GM12878 (cell line): ENCODE results near the gene PLA2G1B. TPM values are rescaled to one million over a fixed set of nuclear protein-coding genes. Genes with fewer than 3 reads are reported as not detected.

Experiments used
- FOXK2 ChIP-seq: fragments of 450-650 bp; IDR thresholded peaks from 2 replicates; pipeline ENCODE4 v1.6.1; 2017; ENCODE audit warnings: mild to moderate bottlenecking, moderate library complexity
- LARP7 ChIP-seq: fragments of 450-650 bp; IDR thresholded peaks from 2 replicates; pipeline ENCODE4 v1.6.1; 2017; ENCODE audit warnings: mild to moderate bottlenecking
- POLR2AphosphoS2 ChIP-seq: IDR thresholded peaks from 2 replicates; pipeline ENCODE4 v1.6.1; 2011; ENCODE audit warnings: low read depth, mild to moderate bottlenecking, low read length, improper control_type of control experiment, moderate library complexity
- TAF1 ChIP-seq: IDR thresholded peaks from 2 replicates; pipeline ENCODE4 v1.6.1; 2011; ENCODE audit warnings: mild to moderate bottlenecking, low read depth, low read length, borderline replicate concordance
- WRNIP1 ChIP-seq: IDR thresholded peaks from 2 replicates; pipeline ENCODE4 v1.6.1; 2011; ENCODE audit warnings: low read depth, low read length, improper control_type of control experiment, borderline replicate concordance
- ZNF622 ChIP-seq: fragments of 450-650 bp; IDR thresholded peaks from 2 replicates; pipeline ENCODE4 v1.6.1; 2017; ENCODE audit warnings: mild to moderate bottlenecking, inconsistent platforms
- polyA plus RNA-seq, 11 experiments: library from polyadenylated mRNA; depleted of rRNA in 4 of 11; unstranded in 6 of 11; stranded (reverse) in 5 of 11; fragments of >200 nt; fragmentation: Nextera tagmentation in 4 of 11; fragmentation: Illumina TruSeq in 1 of 11; extraction: Ambion mirVana in 4 of 11; extraction: Trizol in 1 of 11; gene quantifications; 1 replicate in 1 of 11; 2 replicates in 10 of 11; pipeline versions ENCODE4 v1.2.1 to v1.2.3, GENCODE V29; 2011 to 2016; ENCODE audit warnings: inconsistent platforms in 2 of 11, missing spikeins in 2 of 11, low read depth in 1 of 11
- total RNA-seq, 4 experiments: library from RNA; depleted of rRNA in 3 of 4; stranded (reverse); fragments of >200 nt in 3 of 4; fragmentation: Illumina TruSeq in 1 of 4; extraction: Trizol in 1 of 4; gene quantifications; 2 replicates each; pipeline versions ENCODE4 v1.2.1 to v1.2.3, GENCODE V29; 2013 to 2021
- TF ChIP-seq, protein P1 (sequence below): fragments of 450-650 bp; formaldehyde crosslinking; IDR thresholded peaks from 2 replicates; pipeline ENCODE4 v1.5.0; 2022; ENCODE audit warnings: mild to moderate bottlenecking, missing genetic modification characterization
- TF ChIP-seq, protein P2 (sequence below): IDR thresholded peaks from 2 replicates; pipeline ENCODE4 v1.6.1; 2012; ENCODE audit warnings: low read length, inconsistent platforms

Gene PLA2G1B
- total and polyA plus RNA-seq, 10 of the 15 experiments (the other 5 are each of a cell fraction or from before 2014, with no cell fraction given): not detected

DNA sequence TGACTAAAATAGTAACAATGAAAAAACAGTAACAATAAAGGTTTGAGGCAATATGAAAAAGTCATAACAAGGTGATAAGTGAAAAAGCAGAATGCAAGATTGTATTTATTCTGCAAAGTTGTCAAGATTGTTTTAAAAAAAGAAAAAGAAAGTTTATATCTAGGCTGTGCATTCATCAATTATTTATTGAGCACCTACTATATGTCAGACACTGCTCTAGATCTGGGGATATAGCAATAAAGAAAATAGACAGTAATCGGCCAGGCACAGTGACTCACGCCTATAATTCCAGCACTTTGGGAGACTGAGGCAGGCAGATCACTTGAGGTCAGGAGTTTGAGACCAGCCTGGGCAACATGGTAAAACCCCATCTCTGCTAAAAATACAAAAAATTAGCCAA, 3.8 kb downstream of the PLA2G1B start (continued):
- TF ChIP-seq, protein P1, sequence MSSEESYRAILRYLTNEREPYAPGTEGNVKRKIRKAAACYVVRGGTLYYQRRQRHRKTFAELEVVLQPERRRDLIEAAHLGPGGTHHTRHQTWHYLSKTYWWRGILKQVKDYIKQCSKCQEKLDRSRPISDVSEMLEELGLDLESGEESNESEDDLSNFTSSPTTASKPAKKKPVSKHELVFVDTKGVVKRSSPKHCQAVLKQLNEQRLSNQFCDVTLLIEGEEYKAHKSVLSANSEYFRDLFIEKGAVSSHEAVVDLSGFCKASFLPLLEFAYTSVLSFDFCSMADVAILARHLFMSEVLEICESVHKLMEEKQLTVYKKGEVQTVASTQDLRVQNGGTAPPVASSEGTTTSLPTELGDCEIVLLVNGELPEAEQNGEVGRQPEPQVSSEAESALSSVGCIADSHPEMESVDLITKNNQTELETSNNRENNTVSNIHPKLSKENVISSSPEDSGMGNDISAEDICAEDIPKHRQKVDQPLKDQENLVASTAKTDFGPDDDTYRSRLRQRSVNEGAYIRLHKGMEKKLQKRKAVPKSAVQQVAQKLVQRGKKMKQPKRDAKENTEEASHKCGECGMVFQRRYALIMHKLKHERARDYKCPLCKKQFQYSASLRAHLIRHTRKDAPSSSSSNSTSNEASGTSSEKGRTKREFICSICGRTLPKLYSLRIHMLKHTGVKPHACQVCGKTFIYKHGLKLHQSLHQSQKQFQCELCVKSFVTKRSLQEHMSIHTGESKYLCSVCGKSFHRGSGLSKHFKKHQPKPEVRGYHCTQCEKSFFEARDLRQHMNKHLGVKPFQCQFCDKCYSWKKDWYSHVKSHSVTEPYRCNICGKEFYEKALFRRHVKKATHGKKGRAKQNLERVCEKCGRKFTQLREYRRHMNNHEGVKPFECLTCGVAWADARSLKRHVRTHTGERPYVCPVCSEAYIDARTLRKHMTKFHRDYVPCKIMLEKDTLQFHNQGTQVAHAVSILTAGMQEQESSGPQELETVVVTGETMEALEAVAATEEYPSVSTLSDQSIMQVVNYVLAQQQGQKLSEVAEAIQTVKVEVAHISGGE (CRISPR knock-in tag): no peak
- TF ChIP-seq, protein P2, sequence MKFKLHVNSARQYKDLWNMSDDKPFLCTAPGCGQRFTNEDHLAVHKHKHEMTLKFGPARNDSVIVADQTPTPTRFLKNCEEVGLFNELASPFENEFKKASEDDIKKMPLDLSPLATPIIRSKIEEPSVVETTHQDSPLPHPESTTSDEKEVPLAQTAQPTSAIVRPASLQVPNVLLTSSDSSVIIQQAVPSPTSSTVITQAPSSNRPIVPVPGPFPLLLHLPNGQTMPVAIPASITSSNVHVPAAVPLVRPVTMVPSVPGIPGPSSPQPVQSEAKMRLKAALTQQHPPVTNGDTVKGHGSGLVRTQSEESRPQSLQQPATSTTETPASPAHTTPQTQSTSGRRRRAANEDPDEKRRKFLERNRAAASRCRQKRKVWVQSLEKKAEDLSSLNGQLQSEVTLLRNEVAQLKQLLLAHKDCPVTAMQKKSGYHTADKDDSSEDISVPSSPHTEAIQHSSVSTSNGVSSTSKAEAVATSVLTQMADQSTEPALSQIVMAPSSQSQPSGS: no peak
- TF ChIP-seq WRNIP1: no peak
- no peak for TF ChIP-seq FOXK2
- TF ChIP-seq TAF1: no peak
- TF ChIP-seq POLR2AphosphoS2: no peak
- no peak for TF ChIP-seq ZNF622
- TF ChIP-seq LARP7: no peak
